GM18505 (cell line): ENCODE data around the gene KCNJ15.

Experiments used
- ATAC-seq: cut with Tn5 transposase; IDR thresholded peaks from one replicate; pipeline ENCODE4 v1.9.1; 2021; ENCODE audit not compliant: unreplicated experiment
- POLR2A ChIP-seq: IDR thresholded peaks from 4 replicates; pipeline ENCODE4 v1.6.1; 2011; ENCODE audit warnings: borderline replicate concordance; ENCODE audit not compliant: insufficient read depth, insufficient read length; ENCODE audit errors: extremely low read depth

KCNJ15 gene

DNA sequence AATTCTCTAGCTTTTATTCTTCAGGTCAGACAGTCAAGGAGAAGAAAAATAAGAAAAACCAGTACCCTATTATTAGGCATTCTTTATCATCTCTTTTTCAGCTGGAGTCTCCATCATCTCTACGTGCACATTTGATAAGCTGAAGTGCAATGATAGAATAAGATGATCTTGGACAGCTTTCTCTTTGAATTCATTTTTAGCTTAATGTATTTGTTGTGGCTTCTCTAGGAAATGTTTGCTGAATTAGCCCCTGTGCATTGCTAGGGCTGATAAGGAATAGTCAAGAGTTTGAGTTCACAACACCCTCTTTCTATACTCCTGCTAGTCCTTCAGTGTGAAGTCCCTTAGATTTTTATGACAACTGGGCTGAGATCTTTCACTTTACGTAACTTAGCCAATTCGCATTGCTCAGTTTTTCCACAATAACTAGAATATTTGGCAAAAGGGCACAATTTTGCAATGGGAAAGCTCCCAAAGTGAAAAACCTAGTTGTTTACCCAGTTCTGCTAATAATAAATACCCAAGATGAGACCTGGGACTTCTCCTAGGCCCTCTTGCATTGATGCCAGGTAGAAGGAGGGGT is 7.0 kb upstream of the KCNJ15 start:
- ATAC-seq, result no peak
- no peak for TF ChIP-seq POLR2A

DNA sequence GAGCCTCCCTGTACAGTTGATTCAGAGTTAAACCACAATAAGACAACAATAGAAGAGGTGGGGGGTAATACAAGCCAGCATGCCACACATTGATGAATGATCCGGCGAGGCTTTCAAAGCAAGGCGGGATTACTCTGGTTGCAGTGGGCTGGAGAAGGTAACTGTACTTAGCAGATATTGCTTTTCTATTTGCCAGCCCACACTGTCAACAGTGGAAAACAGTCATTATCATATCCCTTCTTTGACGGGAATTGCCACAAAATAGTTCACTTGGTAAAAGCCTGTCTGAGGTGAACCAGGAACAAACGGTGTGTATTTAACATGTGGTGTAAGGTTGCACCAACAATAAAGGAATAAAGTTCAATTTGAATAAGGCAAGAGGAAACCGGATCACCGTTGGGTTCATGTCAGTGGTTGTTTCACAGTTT is 5.8 kb upstream of the KCNJ15 start:
- no peak for ATAC-seq
- TF ChIP-seq POLR2A, result no peak

DNA sequence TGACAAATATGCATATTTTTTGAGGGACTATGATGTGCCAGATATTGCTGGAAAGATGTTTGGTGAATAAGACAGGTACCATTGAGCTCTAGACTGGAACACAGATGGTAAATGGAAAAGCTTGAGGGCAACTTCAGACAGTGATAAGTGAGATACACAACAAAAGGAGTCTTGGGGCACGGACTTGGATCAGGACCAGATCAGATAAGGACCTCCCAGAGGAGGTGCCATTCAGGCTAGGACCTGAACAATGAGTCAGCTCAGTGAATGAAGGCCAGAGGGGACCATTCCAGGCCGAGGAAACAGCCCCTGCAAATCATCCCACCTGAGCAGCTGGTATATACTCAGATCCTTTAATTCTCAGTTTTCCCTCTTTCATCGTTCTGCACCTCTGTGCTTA is 1.8 kb upstream of the KCNJ15 start:
- TF ChIP-seq POLR2A, result no peak
- ATAC-seq, result no peak

DNA sequence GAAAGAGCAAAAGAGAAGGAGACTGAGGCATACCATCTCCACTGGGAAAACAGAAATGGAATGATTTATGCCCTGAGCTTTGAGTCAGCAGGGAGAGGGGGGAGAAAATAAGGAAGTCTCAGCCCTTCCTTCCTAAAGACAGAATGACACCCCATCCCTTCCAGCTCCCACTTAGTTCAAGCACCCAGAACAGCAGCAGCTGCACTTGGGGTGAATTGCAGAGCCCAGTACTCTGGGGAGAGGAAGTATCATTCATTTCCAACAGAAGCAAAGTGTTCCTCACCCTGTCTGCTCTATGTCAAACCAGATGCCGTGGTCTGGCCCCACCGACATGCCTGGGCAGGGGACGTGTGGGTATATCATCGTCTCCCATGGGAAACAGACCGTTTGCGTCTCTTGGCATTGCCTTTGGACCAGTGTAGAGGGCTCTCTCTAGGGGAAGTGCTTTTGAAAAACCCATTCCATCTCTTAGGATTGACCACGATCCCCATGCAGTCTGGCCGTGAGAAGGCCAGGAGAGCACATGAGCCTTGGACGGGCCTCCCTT is 1.1 kb upstream of the KCNJ15 start:
- no peak for TF ChIP-seq POLR2A
- ATAC-seq, result no peak

DNA sequence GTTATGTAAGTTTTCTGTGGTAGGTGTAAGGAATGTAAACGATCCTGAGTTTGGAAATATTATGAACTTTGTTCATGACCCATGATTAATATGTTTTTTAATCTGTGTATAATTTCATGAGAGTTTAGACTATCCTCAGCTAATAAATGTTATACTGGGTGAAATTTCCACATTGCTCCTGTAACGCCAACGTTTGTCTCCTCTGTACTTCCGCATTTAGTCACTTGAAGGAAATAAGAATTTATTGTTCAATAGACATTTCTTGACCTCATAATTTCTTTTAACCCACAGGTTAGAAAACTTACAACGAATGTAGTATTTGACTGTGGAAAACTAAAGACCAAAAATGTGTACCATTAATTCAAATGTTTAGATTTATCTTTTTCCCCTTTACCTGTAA is 876 bp downstream of the KCNJ15 start:
- no peak for TF ChIP-seq POLR2A
- no peak for ATAC-seq

DNA sequence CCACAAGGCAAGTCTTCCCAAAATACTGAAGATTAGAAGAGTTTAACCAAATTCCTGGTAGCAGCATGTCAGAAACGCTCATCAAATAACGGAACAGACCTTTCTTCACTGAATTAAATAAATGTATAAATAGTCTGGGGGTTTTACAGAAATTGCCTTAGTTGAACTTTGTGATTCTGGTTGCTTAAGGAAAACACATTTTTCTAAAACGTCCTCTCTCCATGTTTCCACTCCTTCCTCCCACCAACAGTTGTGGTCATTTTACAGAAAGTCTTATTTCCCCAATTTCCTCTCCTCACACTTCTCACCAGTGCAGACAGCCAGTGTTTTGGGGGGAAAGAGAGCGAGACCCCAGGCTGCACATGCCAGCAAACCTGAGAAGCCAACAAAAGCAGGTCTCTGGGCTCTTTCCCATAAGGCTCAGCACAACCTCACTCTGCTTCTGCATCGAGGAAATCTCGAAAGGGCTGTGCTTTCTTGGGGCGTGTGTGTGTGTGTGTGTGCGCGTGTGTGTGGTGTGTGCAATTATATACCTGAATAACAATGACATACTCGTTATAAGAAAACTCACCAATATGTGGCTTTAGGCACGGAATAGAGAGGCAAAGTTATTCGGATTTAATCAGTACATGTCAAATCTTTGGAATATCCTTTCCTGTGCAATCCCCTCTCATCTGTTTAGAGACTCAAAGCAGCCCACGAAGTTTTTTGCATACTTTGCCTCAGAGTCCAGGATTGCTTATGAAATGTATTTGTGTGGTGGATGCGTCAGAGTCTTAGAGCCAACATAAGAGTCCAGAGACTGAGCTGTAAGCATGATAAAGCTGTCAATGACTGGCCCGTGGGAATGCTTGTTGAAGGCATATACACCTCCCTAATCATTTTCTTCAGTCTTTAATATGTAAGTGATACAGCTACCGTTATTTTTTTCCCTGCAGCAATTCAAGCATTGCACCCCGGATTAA is 2.0 kb downstream of the KCNJ15 start:
- no peak for TF ChIP-seq POLR2A
- ATAC-seq, result no peak

DNA sequence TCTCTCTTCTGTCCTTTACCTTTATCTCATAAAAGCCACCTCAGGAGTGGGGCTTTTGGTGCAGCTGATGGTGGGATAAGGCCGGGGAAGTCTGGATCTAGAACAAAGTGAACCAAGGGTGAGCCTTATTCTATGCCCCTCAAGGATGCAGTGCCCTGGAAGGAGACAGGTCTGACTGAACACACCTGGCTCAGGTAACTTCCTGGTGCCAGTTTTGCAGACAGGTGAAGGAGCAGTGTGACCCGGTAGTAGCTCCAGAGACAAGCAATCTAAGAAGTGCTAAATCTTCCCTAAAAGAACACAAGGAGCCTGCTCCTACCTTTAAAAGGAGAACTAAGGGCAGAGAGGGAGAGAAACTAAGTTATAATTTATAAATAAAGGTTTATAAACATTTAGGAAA is 2.9 kb downstream of the KCNJ15 start:
- ATAC-seq, result no peak
- no peak for TF ChIP-seq POLR2A

DNA sequence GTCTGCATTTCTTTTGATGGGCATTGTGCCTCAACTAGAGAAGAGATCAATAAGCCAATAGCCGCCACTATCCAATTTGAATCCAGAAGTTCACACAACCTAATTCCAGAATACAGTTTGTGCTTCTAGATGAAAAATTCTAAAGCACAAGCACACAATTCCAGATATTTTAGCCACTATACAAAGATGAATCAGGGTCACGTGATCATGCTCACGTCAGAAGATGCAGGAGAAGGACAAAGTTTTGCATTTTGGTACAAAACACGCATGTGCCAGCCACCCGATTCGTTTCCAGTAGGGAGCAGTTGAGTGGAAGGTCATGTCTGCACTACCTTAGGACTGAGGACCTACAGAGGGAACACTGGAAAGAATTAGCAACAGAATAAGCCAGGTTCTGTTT is 3.6 kb downstream of the KCNJ15 start:
- TF ChIP-seq POLR2A, result no peak
- ATAC-seq, result no peak

DNA sequence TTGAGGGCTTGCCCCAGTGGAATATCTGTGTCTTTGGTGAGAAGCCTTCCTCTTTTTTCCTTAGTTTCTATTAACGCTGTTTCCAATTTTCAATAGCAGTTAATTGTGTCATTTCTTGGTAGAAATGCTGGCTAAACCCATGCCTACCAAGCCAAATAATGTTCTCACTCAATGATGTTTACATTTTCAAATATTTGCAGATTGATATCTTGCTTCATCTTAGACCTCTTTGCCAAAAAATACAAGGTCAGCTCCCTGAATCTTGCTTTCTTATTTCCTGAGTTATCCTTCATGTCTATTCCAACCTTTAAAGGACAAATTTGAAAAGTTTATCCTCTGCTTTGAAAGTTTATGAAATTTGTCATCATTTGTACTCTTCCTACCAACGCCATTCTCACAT is 5.1 kb downstream of the KCNJ15 start:
- ATAC-seq, result no peak
- no peak for TF ChIP-seq POLR2A

DNA sequence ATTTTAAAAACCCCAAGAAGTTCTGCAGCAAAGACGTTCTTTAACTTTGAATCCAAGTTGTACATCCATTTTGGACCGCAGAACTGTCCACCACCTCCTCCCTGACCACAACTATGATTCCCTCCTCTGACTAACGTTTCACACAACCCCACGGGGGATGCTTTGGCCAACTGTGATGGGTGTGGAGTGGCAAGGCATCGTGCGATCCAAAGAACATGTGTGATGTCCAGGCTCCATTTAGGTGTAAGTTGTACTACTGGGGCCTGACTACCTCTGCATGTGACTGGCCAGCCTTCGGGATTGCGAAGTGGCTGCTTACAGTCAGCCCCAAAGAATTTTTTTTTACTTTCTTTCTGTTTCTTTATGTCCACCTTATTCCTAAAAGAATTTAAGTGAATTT is 6.7 kb downstream of the KCNJ15 start:
- ATAC-seq, result no peak
- TF ChIP-seq POLR2A, result no peak

DNA sequence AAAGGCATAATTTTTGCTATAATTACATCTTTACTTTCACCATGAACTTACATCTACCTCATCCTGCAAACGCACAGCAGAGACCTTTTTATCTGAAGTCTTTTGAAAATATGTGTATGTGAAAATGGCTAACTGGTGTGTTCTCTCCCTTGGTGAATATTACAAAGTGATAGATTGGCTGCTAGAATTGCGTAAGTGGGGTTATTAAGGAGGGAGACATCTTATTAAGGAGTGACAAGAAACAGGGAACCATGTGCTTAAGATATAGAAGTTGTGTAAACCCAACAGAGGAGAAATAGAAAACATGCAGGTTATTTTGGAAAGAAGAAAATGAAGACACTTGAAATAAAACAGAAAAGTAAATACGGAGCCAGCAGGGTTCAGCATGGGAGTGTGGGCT is 7.8 kb downstream of the KCNJ15 start:
- no peak for ATAC-seq
- TF ChIP-seq POLR2A, result no peak

DNA sequence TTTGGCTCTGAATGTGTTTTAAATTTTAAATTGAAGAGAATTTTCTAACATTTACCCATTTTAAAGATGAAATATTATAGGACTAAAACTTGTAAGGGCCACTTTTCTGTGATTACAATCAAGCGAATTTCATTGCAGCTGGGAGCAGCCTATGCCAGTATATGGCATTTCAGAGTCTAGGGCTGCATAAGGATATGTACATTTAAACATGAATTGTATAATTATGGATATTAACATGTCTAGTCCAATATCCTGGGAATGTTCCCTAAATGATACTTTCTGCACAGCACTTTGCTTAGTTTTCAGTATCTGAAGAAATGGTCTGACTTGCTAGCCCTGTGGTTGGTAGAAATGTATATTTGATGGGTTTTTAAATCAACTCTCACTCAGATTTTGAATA is 8.4 kb downstream of the KCNJ15 start:
- ATAC-seq, result no peak

DNA sequence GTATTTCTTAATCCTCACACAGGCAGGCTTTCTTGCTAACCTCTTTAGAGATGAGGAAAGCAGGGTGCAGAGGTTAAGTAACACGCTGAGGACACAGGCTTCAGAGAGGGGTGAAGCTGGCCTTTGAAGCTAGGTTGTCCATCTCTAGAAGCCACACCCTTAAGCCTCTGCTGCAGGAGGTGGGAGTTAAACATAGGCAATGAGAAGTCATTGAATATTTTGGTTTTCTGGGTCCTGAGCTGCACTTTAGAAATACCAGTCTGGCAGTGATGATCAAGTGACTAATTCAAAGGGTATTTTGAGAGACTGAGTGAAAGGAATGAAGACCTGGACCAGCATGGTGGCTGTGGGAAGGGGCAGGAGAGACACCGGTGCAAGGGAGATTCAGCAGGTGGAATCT is 9.9 kb downstream of the KCNJ15 start:
- TF ChIP-seq POLR2A, result no peak
- ATAC-seq, result no peak

More for the DNA sequence above, 8.4 kb downstream of the KCNJ15 start:
- no peak for TF ChIP-seq POLR2A
